ENCODE data around the gene SLCO4A1. TPM values are rescaled to one million over a fixed set of nuclear protein-coding genes. Genes with fewer than 3 reads are reported as not detected.

The SLCO4A1 gene
- total RNA-seq, 1 donor from 2014 or later = 26.5 TPM

DNA sequence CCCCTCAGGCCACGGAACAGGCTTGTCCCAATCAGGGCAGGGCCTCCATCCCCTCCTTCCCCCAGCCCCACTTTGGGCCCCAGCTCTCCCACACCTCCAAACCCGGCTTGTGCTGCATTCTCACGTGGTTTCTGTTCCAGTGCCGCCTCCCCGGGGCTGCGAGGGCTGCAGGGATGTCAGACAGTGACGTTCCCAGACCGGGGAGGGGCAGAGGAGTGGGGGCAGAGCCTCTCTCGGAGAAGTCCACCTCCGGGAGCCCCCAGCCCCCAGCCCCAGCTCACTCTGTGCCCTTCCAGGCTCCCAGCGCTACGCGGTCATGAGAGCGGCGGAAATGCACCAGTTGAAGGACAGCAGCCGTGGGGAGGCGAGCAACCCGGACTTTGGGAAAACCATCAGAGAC is 18.5 kb downstream of the SLCO4A1 start:
- H3K36me3 Mint-ChIP-seq (ENCODE audit: unreplicated experiment) = no peaks in the 10 kb centered on the region
- H3K9me3 Mint-ChIP-seq (ENCODE audit: unreplicated experiment) = peaks cover 10% of the 10 kb centered on the region
- peaks cover 18% of the 10 kb centered on the region for H3K4me1 Mint-ChIP-seq (ENCODE audit: low read depth, unreplicated experiment)
- TF ChIP-seq, protein P1, sequence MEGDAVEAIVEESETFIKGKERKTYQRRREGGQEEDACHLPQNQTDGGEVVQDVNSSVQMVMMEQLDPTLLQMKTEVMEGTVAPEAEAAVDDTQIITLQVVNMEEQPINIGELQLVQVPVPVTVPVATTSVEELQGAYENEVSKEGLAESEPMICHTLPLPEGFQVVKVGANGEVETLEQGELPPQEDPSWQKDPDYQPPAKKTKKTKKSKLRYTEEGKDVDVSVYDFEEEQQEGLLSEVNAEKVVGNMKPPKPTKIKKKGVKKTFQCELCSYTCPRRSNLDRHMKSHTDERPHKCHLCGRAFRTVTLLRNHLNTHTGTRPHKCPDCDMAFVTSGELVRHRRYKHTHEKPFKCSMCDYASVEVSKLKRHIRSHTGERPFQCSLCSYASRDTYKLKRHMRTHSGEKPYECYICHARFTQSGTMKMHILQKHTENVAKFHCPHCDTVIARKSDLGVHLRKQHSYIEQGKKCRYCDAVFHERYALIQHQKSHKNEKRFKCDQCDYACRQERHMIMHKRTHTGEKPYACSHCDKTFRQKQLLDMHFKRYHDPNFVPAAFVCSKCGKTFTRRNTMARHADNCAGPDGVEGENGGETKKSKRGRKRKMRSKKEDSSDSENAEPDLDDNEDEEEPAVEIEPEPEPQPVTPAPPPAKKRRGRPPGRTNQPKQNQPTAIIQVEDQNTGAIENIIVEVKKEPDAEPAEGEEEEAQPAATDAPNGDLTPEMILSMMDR (IDR thresholded peaks at IDR 0.05; ENCODE audit: partially characterized antibody, unreplicated experiment) = no peak
- H3K27me3 Mint-ChIP-seq (ENCODE audit: unreplicated experiment) = peaks cover 6% of the 10 kb centered on the region
- H3K4me3 Mint-ChIP-seq (ENCODE audit: unreplicated experiment) = no peak overlapping the region
- no peak for DNase-seq
- no peak overlapping the region for H3K27ac Mint-ChIP-seq (ENCODE audit: unreplicated experiment)

DNA sequence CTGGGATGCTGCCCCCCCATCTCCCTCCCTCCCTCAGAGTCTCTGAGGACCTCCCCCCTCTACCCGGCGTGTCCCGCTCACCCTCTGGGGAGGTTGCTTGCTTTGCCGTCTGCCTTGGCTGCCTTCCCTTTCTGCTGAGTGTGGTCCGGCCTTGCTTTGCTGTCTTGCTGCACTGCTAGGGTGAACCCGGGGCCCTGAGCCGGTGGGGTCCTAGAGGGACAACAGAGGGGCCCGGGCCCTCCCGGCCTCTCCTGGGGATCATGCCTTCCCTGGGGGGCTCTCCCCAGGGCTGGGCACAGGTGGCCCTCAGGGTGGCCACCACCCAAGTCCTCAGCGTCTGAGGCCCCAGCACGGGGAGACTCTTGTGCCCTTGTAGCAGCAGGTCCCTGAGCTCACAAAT is 19.3 kb downstream of the SLCO4A1 start:
- DNase-seq = no peak
- peaks cover 18% of the 10 kb centered on the region for H3K4me1 Mint-ChIP-seq (ENCODE audit: low read depth, unreplicated experiment)
- no peak overlapping the region for H3K4me3 Mint-ChIP-seq (ENCODE audit: unreplicated experiment)
- TF ChIP-seq, protein P1 (IDR thresholded peaks at IDR 0.05; ENCODE audit: partially characterized antibody, unreplicated experiment) = no peak
- H3K9me3 Mint-ChIP-seq (ENCODE audit: unreplicated experiment) = peaks cover 10% of the 10 kb centered on the region
- no peak overlapping the region for H3K27ac Mint-ChIP-seq (ENCODE audit: unreplicated experiment)
- peaks cover 6% of the 10 kb centered on the region for H3K27me3 Mint-ChIP-seq (ENCODE audit: unreplicated experiment)
- no peaks in the 10 kb centered on the region for H3K36me3 Mint-ChIP-seq (ENCODE audit: unreplicated experiment)

DNA sequence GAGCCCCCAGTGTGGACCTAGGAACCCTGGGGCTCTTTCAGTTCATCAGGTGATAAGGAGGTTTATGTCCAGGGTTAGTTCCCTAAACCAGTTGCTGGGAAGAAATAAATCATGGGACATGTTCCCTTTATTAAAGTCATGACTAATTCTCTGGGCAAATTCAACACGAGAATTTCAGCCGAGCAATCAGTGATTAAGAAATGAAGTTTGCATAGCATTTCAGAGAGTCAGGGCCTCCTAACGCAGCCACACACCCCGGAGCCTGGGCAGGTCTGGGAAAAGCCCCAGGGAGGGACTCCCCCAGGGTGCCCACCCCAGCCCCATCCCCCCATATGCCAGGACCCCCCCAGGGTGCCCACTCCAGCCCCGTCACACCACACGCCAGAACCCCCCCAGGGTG is 20.1 kb downstream of the SLCO4A1 start:
- Mint-ChIP-seq H3K36me3 (ENCODE audit: unreplicated experiment) (no peaks in the 10 kb centered on the region), H3K9me3 (ENCODE audit: unreplicated experiment) (peaks cover 10% of the 10 kb centered on the region), H3K27me3 (ENCODE audit: unreplicated experiment) (peaks cover 6% of the 10 kb centered on the region), H3K4me3 (ENCODE audit: unreplicated experiment) (no peak overlapping the region), H3K4me1 (ENCODE audit: low read depth, unreplicated experiment) (peaks cover 18% of the 10 kb centered on the region), H3K27ac (ENCODE audit: unreplicated experiment) (no peak overlapping the region)
- TF ChIP-seq, protein P1 (IDR thresholded peaks at IDR 0.05; ENCODE audit: partially characterized antibody, unreplicated experiment) = no peak
- DNase-seq = no peak

DNA sequence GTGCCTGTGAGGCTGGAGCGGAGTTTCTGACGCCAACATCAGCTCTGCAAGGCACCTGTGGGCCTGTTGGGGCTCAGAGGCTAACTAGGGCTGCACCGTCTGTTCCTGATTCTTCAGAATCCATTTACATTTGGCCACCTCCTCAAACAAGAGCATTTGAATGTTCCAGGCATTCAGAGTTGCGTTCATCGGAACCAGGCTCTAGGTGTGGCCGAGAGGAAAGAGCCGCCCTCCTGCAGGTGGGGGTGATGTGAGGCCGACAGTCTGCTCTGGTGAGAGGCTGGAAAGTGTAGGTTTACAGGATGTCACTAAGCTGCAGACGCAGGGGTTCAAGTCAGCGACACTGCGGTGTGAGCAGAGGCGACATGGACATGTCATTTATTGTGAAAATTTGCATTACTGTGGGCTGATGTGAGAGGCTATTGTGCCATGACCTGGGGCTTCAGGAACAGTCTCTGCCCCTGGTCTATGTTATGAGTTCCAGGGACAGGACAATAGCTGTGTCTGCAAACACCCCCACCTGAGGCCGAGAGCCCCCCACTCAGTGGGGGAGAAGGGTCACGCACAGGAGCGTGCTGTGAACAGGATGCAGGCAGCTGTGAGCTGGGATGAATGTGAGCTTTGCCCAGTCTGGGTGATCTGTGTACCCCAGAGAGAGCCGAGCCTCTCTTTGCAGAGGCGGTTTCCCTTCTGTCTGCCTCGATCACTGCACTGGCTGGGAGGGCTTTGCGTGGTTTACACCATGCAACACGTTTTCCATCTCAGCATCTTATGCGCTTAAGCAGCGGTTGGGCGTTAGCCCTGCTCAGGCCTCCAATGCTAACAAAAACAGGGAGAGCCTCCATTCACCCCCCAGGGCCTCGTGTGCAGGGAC is 21.1 kb downstream of the SLCO4A1 start:
- H3K27me3 Mint-ChIP-seq (ENCODE audit: unreplicated experiment) = peaks cover 6% of the 10 kb centered on the region
- no peak overlapping the region for H3K27ac Mint-ChIP-seq (ENCODE audit: unreplicated experiment)
- TF ChIP-seq, protein P1 (IDR thresholded peaks at IDR 0.05; ENCODE audit: partially characterized antibody, unreplicated experiment) = no peak
- H3K9me3 Mint-ChIP-seq (ENCODE audit: unreplicated experiment) = peaks cover 13% of the 10 kb centered on the region
- no peak overlapping the region for H3K4me3 Mint-ChIP-seq (ENCODE audit: unreplicated experiment)
- H3K36me3 Mint-ChIP-seq (ENCODE audit: unreplicated experiment) = no peaks in the 10 kb centered on the region
- DNase-seq = no peak
- peaks cover 16% of the 10 kb centered on the region for H3K4me1 Mint-ChIP-seq (ENCODE audit: low read depth, unreplicated experiment)

Data from glutamatergic neuron (in vitro differentiated cells).